HG03460 (cell line): ENCODE results near the gene SUSD3.
"Not testable (repeated sequence)": the region's sequence is repeated elsewhere in the genome, so short reads cannot be mapped to it uniquely, and the experiment has no call there.

Experiments
- ATAC-seq: cut with Tn5 transposase; IDR thresholded peaks from one replicate; pipeline ENCODE4 v1.9.1; 2021; ENCODE audit not compliant: unreplicated experiment

SUSD3 gene

GRCh38 chr9:93058355-93059010 is at the start of gene SUSD3:
SUSD3 (plus strand) TSS chr9:93058701; CDS start chr9:93058743, 42 bp downstream.
- ATAC-seq: peak; percentile 40

GRCh38 chr9:93009337-93010015 is 49.0 kb upstream of the SUSD3 start:
- ATAC-seq: no peak

GRCh38 chr9:93010056-93010455 is 48.4 kb upstream of the SUSD3 start:
- ATAC-seq: no peak

GRCh38 chr9:93010704-93011103 is 47.8 kb upstream of the SUSD3 start:
- no peak for ATAC-seq

GRCh38 chr9:93011114-93011513 is 47.4 kb upstream of the SUSD3 start:
- no peak for ATAC-seq

- ATAC-seq: no peak
Observed at GRCh38 chr9:93012963-93013855, 45.3 kb upstream of the SUSD3 start.

GRCh38 chr9:93013856-93014582 is 44.5 kb upstream of the SUSD3 start:
- no peak for ATAC-seq

GRCh38 chr9:93015190-93015589 is 43.3 kb upstream of the SUSD3 start:
- not testable (repeated sequence) for ATAC-seq

GRCh38 chr9:93017621-93018020 is 40.9 kb upstream of the SUSD3 start:
- ATAC-seq: no peak

GRCh38 chr9:93020151-93020550 is 38.4 kb upstream of the SUSD3 start:
- no peak for ATAC-seq

- no peak for ATAC-seq
Observed at GRCh38 chr9:93020771-93021670, 37.5 kb upstream of the SUSD3 start.

GRCh38 chr9:93022066-93022465 is 36.4 kb upstream of the SUSD3 start:
- ATAC-seq: no peak

- ATAC-seq: no peak
Observed at GRCh38 chr9:93022721-93023520, 35.6 kb upstream of the SUSD3 start.

GRCh38 chr9:93023521-93023815 is 35.0 kb upstream of the SUSD3 start:
- ATAC-seq: no peak

- ATAC-seq: no peak
Observed at GRCh38 chr9:93024646-93024910, 33.9 kb upstream of the SUSD3 start.

GRCh38 chr9:93024986-93025630 is 33.4 kb upstream of the SUSD3 start:
- no peak for ATAC-seq

- ATAC-seq: no peak
Observed at GRCh38 chr9:93025736-93026135, 32.8 kb upstream of the SUSD3 start.

GRCh38 chr9:93026640-93027039 is 31.9 kb upstream of the SUSD3 start:
- ATAC-seq: no peak

GRCh38 chr9:93027750-93028149 is 30.8 kb upstream of the SUSD3 start:
- ATAC-seq: no peak
